Heart left ventricle (tissue), 13 donors: ENCODE results near the gene GJB4.

Experiments
- POLR2A ChIP-seq, 2 donors: fragments of 450-650 bp; IDR thresholded peaks; one replicate each; pipeline ENCODE4 v1.6.1; 2017; ENCODE audit warnings: antibody characterized with exemption in 2 of 2, mild to moderate bottlenecking in 2 of 2, moderate library complexity in 2 of 2
- TF ChIP-seq, protein P1 (sequence below), 12 donors: fragments of 200-600 bp; sonication (generic) in 4 of 12; IDR thresholded peaks; one replicate each; pipeline versions ENCODE4 v1.5.0 to v1.8.0; 2018 to 2022; ENCODE audit warnings: antibody characterized with exemption in 12 of 12, mild to moderate bottlenecking in 5 of 12
- donor health status: ischemic (EF 13 %, LVEDD 7.1; RV severe dilation, severe dysfunction).
- donor health status: DM: no; HTN: yes; CAD: no.
- donor health status: DM: no; HTN: no; CAD: no.
- donor health status: ischemic (EF 25% LVEDD 6.9; RV normal size, moderate dysfunction).
- donor health status: ischemic (EF 25% LVEDD 5.7; RV mildly dilated, moderate dysfunction).
- donor health status: ischemic (EF 35%, LVEDD 5.7; RV mildly dilated, moderate dysfunction).
- donor health status: nonischemic (EF 11% LVEDD 7.7; RV severe dilation, severe dysfunction).
- donor health status: DM: yes; HTN: yes; CAD: no.
- donor health status: PGD.
- donor health status: ischemic (EF 29% LVEDD 5.4; RV normal size, mild dysfunction).
- donor health status: nonischemic (EF 23%, LVEDD 6.1; RV moderate dilation, normal function).

GRCh38 chr1:34794001-34794789, 34.7 kb downstream of the GJB4 start:
- TF ChIP-seq, protein P1, sequence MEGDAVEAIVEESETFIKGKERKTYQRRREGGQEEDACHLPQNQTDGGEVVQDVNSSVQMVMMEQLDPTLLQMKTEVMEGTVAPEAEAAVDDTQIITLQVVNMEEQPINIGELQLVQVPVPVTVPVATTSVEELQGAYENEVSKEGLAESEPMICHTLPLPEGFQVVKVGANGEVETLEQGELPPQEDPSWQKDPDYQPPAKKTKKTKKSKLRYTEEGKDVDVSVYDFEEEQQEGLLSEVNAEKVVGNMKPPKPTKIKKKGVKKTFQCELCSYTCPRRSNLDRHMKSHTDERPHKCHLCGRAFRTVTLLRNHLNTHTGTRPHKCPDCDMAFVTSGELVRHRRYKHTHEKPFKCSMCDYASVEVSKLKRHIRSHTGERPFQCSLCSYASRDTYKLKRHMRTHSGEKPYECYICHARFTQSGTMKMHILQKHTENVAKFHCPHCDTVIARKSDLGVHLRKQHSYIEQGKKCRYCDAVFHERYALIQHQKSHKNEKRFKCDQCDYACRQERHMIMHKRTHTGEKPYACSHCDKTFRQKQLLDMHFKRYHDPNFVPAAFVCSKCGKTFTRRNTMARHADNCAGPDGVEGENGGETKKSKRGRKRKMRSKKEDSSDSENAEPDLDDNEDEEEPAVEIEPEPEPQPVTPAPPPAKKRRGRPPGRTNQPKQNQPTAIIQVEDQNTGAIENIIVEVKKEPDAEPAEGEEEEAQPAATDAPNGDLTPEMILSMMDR (IDR thresholded peaks at IDR 0.05) = no peak
- TF ChIP-seq POLR2A (IDR thresholded peaks at IDR 0.05) = no peak
